HepG2 (cell line): ENCODE measurements around the gene ATP9A. TPM values are rescaled to one million over a fixed set of nuclear protein-coding genes. Genes with fewer than 3 reads are reported as not detected.

Experiments
- ATAC-seq: fragments of 200-7000 bp; cut with Tn5 transposase; 3 replicates; pipeline ENCODE4 v1.9.1; 2020; ENCODE audit warnings: mild to moderate bottlenecking, moderate library complexity
- BruUV-seq: library from RNA; stranded (reverse); fragments of 400-500 nt; replicated peaks from 2 replicates; lab custom pipeline; 2021; lab: Mats Ljungman, UMichigan
- CTCF ChIA-PET: fragments of 300-600 bp; formaldehyde crosslinking; extraction: SDS; loops from one replicate; lab custom pipeline; 2021; ENCODE audit warnings: low total read pairs, inconsistent platforms, low intra/inter-chr PET ratio; lab: Yijun Ruan, JAX
- POLR2A ChIA-PET: fragments of 350-600 bp; sonication (Branson Sonifier 250); formaldehyde crosslinking; loops from one replicate; lab custom pipeline; 2020; ENCODE audit warnings: antibody characterized with exemption, inconsistent platforms; lab: Yijun Ruan, JAX
- DNase-seq: peaks from one replicate; pipeline ENCODE4 v3.0.0-alpha.2; 2015; ENCODE audit warnings: low spot score
- FAIRE-seq: peaks from 3 replicates; lab custom pipeline; 2011; peaks lifted over from hg19 to GRCh38; lab: Jason Lieb, UNC
- H2AFZ ChIP-seq: one replicate; pipeline ENCODE4 v1.6.1; 2011; ENCODE audit warnings: low read length, inconsistent platforms
- H3K27ac ChIP-seq: fragments of 300-600 bp; 3 replicates; pipeline ENCODE4 v1.8.0; 2011; ENCODE audit warnings: mixed run types, mild to moderate bottlenecking, mixed read lengths, low read length, inconsistent platforms; ENCODE audit not compliant: insufficient read depth; ENCODE audit errors: extremely low read length
- H3K27me3 ChIP-seq, 2 experiments: fragments of 200-600 bp in 1 of 2; 2 replicates in 1 of 2; 3 replicates in 1 of 2; pipeline versions ENCODE4 v1.6.0 to v1.8.0; 2011; ENCODE audit warnings: low read length in 2 of 2, mild to moderate bottlenecking in 2 of 2, moderate library complexity in 2 of 2, inconsistent platforms in 1 of 2; ENCODE audit not compliant: insufficient read depth in 2 of 2, control insufficient read depth in 1 of 2
- H3K36me3 ChIP-seq, 2 experiments: fragments of 200-600 bp in 1 of 2; replicated peaks in 1 of 2; 2 replicates in 1 of 2; 3 replicates in 1 of 2; pipeline versions ENCODE4 v1.5.1 to v1.8.0; 2011; ENCODE audit warnings: low read length in 2 of 2, inconsistent platforms in 1 of 2; ENCODE audit not compliant: insufficient read depth in 2 of 2, control insufficient read depth in 1 of 2
- H3K4me1 ChIP-seq: 2 replicates; pipeline ENCODE4 v1.5.1; 2012; ENCODE audit warnings: low read length, inconsistent platforms; ENCODE audit not compliant: insufficient read depth
- H3K4me2 ChIP-seq: 2 replicates; pipeline ENCODE4 v1.6.0; 2011; ENCODE audit warnings: low read depth, low read length, inconsistent platforms
- H3K4me3 ChIP-seq, 3 experiments: fragments of 200-600 bp in 1 of 3; sonication (generic), shearing (Covaris generic) in 1 of 3; replicated peaks in 1 of 3; 2 replicates each; pipeline ENCODE4 v1.5.1; 2011 to 2016; ENCODE audit warnings: low read length in 3 of 3, inconsistent platforms in 2 of 3, low read depth in 2 of 3, mild to moderate bottlenecking in 2 of 3, control low read depth in 1 of 3, mixed read lengths in 1 of 3; ENCODE audit not compliant: insufficient read depth in 1 of 3
- H3K79me2 ChIP-seq: one replicate; pipeline ENCODE4 v1.6.1; 2011; ENCODE audit warnings: low read length, inconsistent platforms; ENCODE audit not compliant: insufficient read depth
- H3K9ac ChIP-seq: 2 replicates; pipeline ENCODE4 v1.6.0; 2011; ENCODE audit warnings: mild to moderate bottlenecking, low read depth, low read length, inconsistent platforms; ENCODE audit not compliant: insufficient read depth
- H3K9me3 ChIP-seq: 2 replicates; pipeline ENCODE4 v1.5.1; 2012; ENCODE audit warnings: mild to moderate bottlenecking, low read length
- H4K20me1 ChIP-seq: 2 replicates; pipeline ENCODE4 v1.6.0; 2011; ENCODE audit warnings: inconsistent platforms, mild to moderate bottlenecking, low read length, moderate library complexity; ENCODE audit not compliant: insufficient read depth
- FOXA3 ChIP-seq: IDR thresholded peaks from 2 replicates; pipeline ENCODE4 v1.6.1; 2016; ENCODE audit warnings: missing genetic modification reagents, missing compliant biosample characterization
- HDAC2 ChIP-seq: sonication (generic); formaldehyde crosslinking; IDR thresholded peaks from 2 replicates; pipeline ENCODE4 v1.4.0; 2020; ENCODE audit warnings: missing genetic modification reagents
- HNRNPL ChIP-seq: fragments of 200-400 bp; formaldehyde crosslinking; IDR thresholded peaks from 2 replicates; pipeline ENCODE4 v1.6.1; 2017; ENCODE audit warnings: mild to moderate bottlenecking, low read depth, low read length
- ZNF274 ChIP-seq: sonication (generic); formaldehyde crosslinking; IDR thresholded peaks from 2 replicates; pipeline ENCODE4 v1.5.1; 2020; ENCODE audit warnings: mild to moderate bottlenecking, missing genetic modification reagents
- ZNF761 ChIP-seq: sonication (generic); formaldehyde crosslinking; conservative IDR thresholded peaks from 2 replicates; pipeline ENCODE4 v1.4.0; 2020; ENCODE audit warnings: mild to moderate bottlenecking, missing genetic modification reagents
- WGBS: methylation state at CpG from one replicate; pipeline ENCODE4 v1.1.6; 2017; ENCODE audit warnings: low lambda C conversion rate; 5-methylcytosine and 5-hydroxymethylcytosine counted together
- in situ Hi-C: cut with HindIII; loops from 2 replicates; pipeline ENCODE4 v1.10.0; 2017; ENCODE audit warnings: low pct_unique_long_range_greater_than_20kb; ENCODE audit not compliant: extremely low pct_ligation_motif_present
- intact Hi-C: fragments of 100-400 bp; cut with micrococcal nuclease; formaldehyde crosslinking; loops from one replicate; pipeline ENCODE4 v1.10.0; 2022; ENCODE audit not compliant: unreplicated experiment
- polyA plus RNA-seq, 8 experiments: library from polyadenylated mRNA; depleted of rRNA in 3 of 8; stranded (reverse) in 7 of 8; unstranded in 1 of 8; fragments of >200 nt; fragmentation: Illumina TruSeq in 4 of 8; extraction: Trizol in 4 of 8; gene quantifications; 2 replicates each; pipeline versions ENCODE4 v1.2.1 to v1.2.3, GENCODE V29; 2011 to 2016; ENCODE audit warnings: low read depth in 4 of 8, missing spikeins in 1 of 8, mixed read lengths in 1 of 8; ENCODE audit not compliant: insufficient read depth in 1 of 8
- total RNA-seq, 5 experiments: library from RNA; depleted of rRNA; stranded (reverse); fragments of >200 nt; fragmentation: Illumina TruSeq; extraction: Trizol; gene quantifications; 2 replicates each; pipeline ENCODE4 v1.2.3, GENCODE V29; 2016; ENCODE audit warnings: low read depth in 1 of 5
- TF ChIP-seq, protein P1 (sequence below): sonication (generic); formaldehyde crosslinking; IDR thresholded peaks from 2 replicates; pipeline ENCODE4 v1.8.0; 2022; ENCODE audit warnings: mild to moderate bottlenecking, missing genetic modification reagents, borderline replicate concordance
- TF ChIP-seq, protein P2 (sequence below): sonication (generic); IDR thresholded peaks from 2 replicates; pipeline ENCODE4 v1.6.1; 2016; ENCODE audit warnings: low read depth, borderline replicate concordance

The ATP9A gene
- total and polyA plus RNA-seq, 2 of the 13 experiments (the other 11 are each of a cell fraction or from before 2014, with no cell fraction given), result 11.8 to 18.5 TPM

GRCh38 chr20:51588762-51589161 is 179.4 kb downstream of the ATP9A start:
- BruUV-seq, result no TSS peak
- DNase-seq (no peak), FAIRE-seq (no peak), ATAC-seq (no peak)
- WGBS, result 30% methylated on average over 3 of the region's 3 CpGs
- H3K9me3 ChIP-seq, result no peaks in the 10 kb centered on the region
- H2AFZ ChIP-seq, result no peak overlapping the region
- POLR2A ChIA-PET, result no interaction called here
- H3K9ac ChIP-seq, result no peak overlapping the region
- no peak overlapping the region for H3K27ac ChIP-seq
- H3K4me3 ChIP-seq, result no peak overlapping the region
- in situ Hi-C loops (loop anchor here (25.0 kb wide), 1 partner anchor 601 kb away; no protein-coding TSS in a partner anchor), intact Hi-C loops (no loop called here)
- no peaks in the 10 kb centered on the region for H4K20me1 ChIP-seq
- no peaks in the 10 kb centered on the region for H3K36me3 ChIP-seq
- no peak overlapping the region for H3K4me2 ChIP-seq
- no peaks in the 10 kb centered on the region for H3K79me2 ChIP-seq
- CTCF ChIA-PET, result no interaction called here
- no peaks in the 10 kb centered on the region for H3K4me1 ChIP-seq
- TF ChIP-seq HNRNPL (no peak), HDAC2 (CRISPR knock-in tag) (no peak), ZNF761 (no peak), ZNF274 (CRISPR knock-in tag) (no peak), FOXA3 (CRISPR knock-in tag) (no peak)
- TF ChIP-seq, protein P1, sequence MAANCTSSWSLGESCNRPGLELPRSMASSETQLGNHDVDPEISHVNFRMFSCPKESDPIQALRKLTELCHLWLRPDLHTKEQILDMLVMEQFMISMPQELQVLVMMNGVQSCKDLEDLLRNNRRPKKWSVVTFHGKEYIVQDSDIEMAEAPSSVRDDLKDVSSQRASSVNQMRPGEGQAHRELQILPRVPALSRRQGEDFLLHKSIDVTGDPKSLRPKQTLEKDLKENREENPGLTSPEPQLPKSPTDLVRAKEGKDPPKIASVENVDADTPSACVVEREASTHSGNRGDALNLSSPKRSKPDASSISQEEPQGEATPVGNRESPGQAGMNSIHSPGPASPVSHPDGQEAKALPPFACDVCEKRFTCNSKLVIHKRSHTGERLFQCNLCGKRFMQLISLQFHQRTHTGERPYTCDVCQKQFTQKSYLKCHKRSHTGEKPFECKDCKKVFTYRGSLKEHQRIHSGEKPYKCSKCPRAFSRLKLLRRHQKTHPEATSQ, result no peak
- TF ChIP-seq, protein P2, sequence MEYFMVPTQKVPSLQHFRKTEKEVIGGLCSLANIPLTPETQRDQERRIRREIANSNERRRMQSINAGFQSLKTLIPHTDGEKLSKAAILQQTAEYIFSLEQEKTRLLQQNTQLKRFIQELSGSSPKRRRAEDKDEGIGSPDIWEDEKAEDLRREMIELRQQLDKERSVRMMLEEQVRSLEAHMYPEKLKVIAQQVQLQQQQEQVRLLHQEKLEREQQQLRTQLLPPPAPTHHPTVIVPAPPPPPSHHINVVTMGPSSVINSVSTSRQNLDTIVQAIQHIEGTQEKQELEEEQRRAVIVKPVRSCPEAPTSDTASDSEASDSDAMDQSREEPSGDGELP, result no peak
- H3K27me3 ChIP-seq, result 0 out of 5 replicates have a peak, but pooled peaks cover 0 to 7% of the 10 kb centered on the region in 2 experiments
